Medulla oblongata (tissue), 1 donor: ENCODE results near the gene RAB27B.
A peak's percentile ranks its signal among the peaks of the same experiment; 100 is the strongest.
"Not testable (repeated sequence)": the region's sequence is repeated elsewhere in the genome, so short reads cannot be mapped to it uniquely, and the experiment has no call there.

ENCODE experiments used
- DNase-seq: peaks from one replicate; pipeline ENCODE4 v3.0.0-alpha.2; 2015; ENCODE audit errors: extremely low spot score

The RAB27B gene

GRCh38 chr18:54828281-54828881, at the start of gene RAB27B:
RAB27B (plus strand) TSS chr18:54828477; CDS start chr18:54877586, 49,109 bp downstream.
- peak; percentile 22 for DNase-seq

GRCh38 chr18:54780285-54780861, 47.9 kb upstream of the RAB27B start:
- DNase-seq = no peak

- no peak for DNase-seq
These were observed 47.3 kb upstream of the RAB27B start for GRCh38 chr18:54780970-54781369.

GRCh38 chr18:54783139-54783538, 45.1 kb upstream of the RAB27B start:
- no peak for DNase-seq

GRCh38 chr18:54786206-54786605, 42.1 kb upstream of the RAB27B start:
- no peak for DNase-seq

- DNase-seq = no peak
These were observed 41.2 kb upstream of the RAB27B start for GRCh38 chr18:54787121-54787520.

GRCh38 chr18:54787616-54788015, 40.7 kb upstream of the RAB27B start:
- no peak for DNase-seq

- DNase-seq = no peak
These were observed 38.2 kb upstream of the RAB27B start for GRCh38 chr18:54790109-54790508.

- DNase-seq = no peak
These were observed 36.6 kb upstream of the RAB27B start for GRCh38 chr18:54791657-54792056.

- DNase-seq = no peak
These were observed 36.2 kb upstream of the RAB27B start for GRCh38 chr18:54792079-54792478.

GRCh38 chr18:54794823-54795222, 33.5 kb upstream of the RAB27B start:
- no peak for DNase-seq

GRCh38 chr18:54798186-54798585, 30.1 kb upstream of the RAB27B start:
- DNase-seq = no peak

GRCh38 chr18:54801374-54801773, 26.9 kb upstream of the RAB27B start:
- no peak for DNase-seq

- DNase-seq = no peak
These were observed 26.1 kb upstream of the RAB27B start for GRCh38 chr18:54802178-54802577.

- DNase-seq = no peak
These were observed 25.4 kb upstream of the RAB27B start for GRCh38 chr18:54802686-54803395.

GRCh38 chr18:54805571-54806334, 22.5 kb upstream of the RAB27B start:
- no peak for DNase-seq

- no peak for DNase-seq
These were observed 21.8 kb upstream of the RAB27B start for GRCh38 chr18:54806526-54806925.

- no peak for DNase-seq
These were observed 21.0 kb upstream of the RAB27B start for GRCh38 chr18:54807303-54807702.

GRCh38 chr18:54810662-54811061, 17.6 kb upstream of the RAB27B start:
- DNase-seq = not testable (repeated sequence)

- DNase-seq = no peak
These were observed 15.4 kb upstream of the RAB27B start for GRCh38 chr18:54812885-54813284.

GRCh38 chr18:54813305-54813704, 15.0 kb upstream of the RAB27B start:
- no peak for DNase-seq

GRCh38 chr18:54813977-54814565, 14.2 kb upstream of the RAB27B start:
- no peak for DNase-seq
